ENCODE measurements around the gene PITX1.

The PITX1 gene

GRCh38 chr5:135024956-135025729, 8.9 kb downstream of the PITX1 start:
- TF ChIP-seq TAF1 (IDR thresholded peaks at IDR 0.05; ENCODE audit: low read depth) (no peak), CEBPB (IDR thresholded peaks at IDR 0.05) (no peak), ZBTB7A (IDR thresholded peaks at IDR 0.05; ENCODE audit: low read depth) (no peak), CREB1 (IDR thresholded peaks at IDR 0.05; ENCODE audit: low read depth) (no peak), FOXM1 (IDR thresholded peaks at IDR 0.05; ENCODE audit: borderline replicate concordance, low read depth) (no peak), EP300 (IDR thresholded peaks at IDR 0.05; ENCODE audit: borderline replicate concordance) (no peak), EGR1 (IDR thresholded peaks at IDR 0.05) (no peak), MAX (IDR thresholded peaks at IDR 0.05) (no peak), USF1 (IDR thresholded peaks at IDR 0.05) (no peak), REST (IDR thresholded peaks at IDR 0.05; ENCODE audit: low read depth) (no peak), TCF12 (IDR thresholded peaks at IDR 0.05; ENCODE audit: low read depth) (no peak)

- TF ChIP-seq ZBTB7A (IDR thresholded peaks at IDR 0.05; ENCODE audit: low read depth), result no peak
- no peak for TF ChIP-seq FOXM1 (IDR thresholded peaks at IDR 0.05; ENCODE audit: borderline replicate concordance, low read depth)
- no peak for TF ChIP-seq CREB1 (IDR thresholded peaks at IDR 0.05; ENCODE audit: low read depth)
- TF ChIP-seq RAD21 (IDR thresholded peaks at IDR 0.05; ENCODE audit: low read depth), result no peak
- TF ChIP-seq NFIC (IDR thresholded peaks at IDR 0.05), result no peak
- no peak for TF ChIP-seq REST (IDR thresholded peaks at IDR 0.05; ENCODE audit: low read depth)
- no peak for TF ChIP-seq CEBPB (IDR thresholded peaks at IDR 0.05)
- TF ChIP-seq TCF12 (IDR thresholded peaks at IDR 0.05; ENCODE audit: low read depth), result no peak
These were observed 13.7 kb downstream of the PITX1 start for GRCh38 chr5:135020111-135020895.

GRCh38 chr5:135019314-135019713, 14.7 kb downstream of the PITX1 start:
- TF ChIP-seq RAD21 (IDR thresholded peaks at IDR 0.05; ENCODE audit: low read depth) (peak; percentile 16; the same call in 1 of the 2 replicates), EGR1 (IDR thresholded peaks at IDR 0.05) (no peak), CREB1 (IDR thresholded peaks at IDR 0.05; ENCODE audit: low read depth) (no peak)

GRCh38 chr5:135018457-135018856, 15.6 kb downstream of the PITX1 start:
- TF ChIP-seq TCF12 (IDR thresholded peaks at IDR 0.05; ENCODE audit: low read depth) (no peak), MAX (IDR thresholded peaks at IDR 0.05) (no peak), EP300 (IDR thresholded peaks at IDR 0.05; ENCODE audit: borderline replicate concordance) (no peak), TEAD4 (IDR thresholded peaks at IDR 0.05) (no peak), FOXM1 (IDR thresholded peaks at IDR 0.05; ENCODE audit: borderline replicate concordance, low read depth) (no peak), USF1 (IDR thresholded peaks at IDR 0.05) (no peak), ZBTB7A (IDR thresholded peaks at IDR 0.05; ENCODE audit: low read depth) (no peak), CEBPB (IDR thresholded peaks at IDR 0.05) (no peak), RAD21 (IDR thresholded peaks at IDR 0.05; ENCODE audit: low read depth) (no peak), REST (IDR thresholded peaks at IDR 0.05; ENCODE audit: low read depth) (no peak), EGR1 (IDR thresholded peaks at IDR 0.05) (no peak), TAF1 (IDR thresholded peaks at IDR 0.05; ENCODE audit: low read depth) (no peak), CREB1 (IDR thresholded peaks at IDR 0.05; ENCODE audit: low read depth) (no peak)
